CD14-positive monocyte (primary cell): ENCODE measurements around the gene SLC6A13. TPM values are rescaled to one million over a fixed set of nuclear protein-coding genes. Genes with fewer than 3 reads are reported as not detected.

Source experiments
- DNase-seq, 3 donors: peaks; one replicate each; pipeline ENCODE4 v3.0.0-alpha.2; 2011 to 2022
- H2AFZ ChIP-seq: 2 replicates; pipeline ENCODE4 v1.6.0; 2012; ENCODE audit warnings: mild to moderate bottlenecking, low read depth, low read length, inconsistent platforms; ENCODE audit not compliant: insufficient read depth, poor library complexity, severe bottlenecking
- H3K27ac ChIP-seq, 2 donors: 1 replicate in 1 of 2; 2 replicates in 1 of 2; pipeline ENCODE4 v1.5.1; 2012 to 2013; ENCODE audit warnings: low read length in 2 of 2, control low read depth in 1 of 2, inconsistent platforms in 1 of 2, low read depth in 1 of 2, mild to moderate bottlenecking in 1 of 2
- H3K27me3 ChIP-seq, 2 donors: one replicate each; pipeline versions ENCODE4 v1.6.0 to v1.6.1; 2011 to 2013; ENCODE audit warnings: low read length in 2 of 2; ENCODE audit not compliant: control insufficient read depth in 2 of 2, insufficient read depth in 2 of 2
- H3K36me3 ChIP-seq, 2 donors: replicated peaks in 1 of 2; 1 replicate in 1 of 2; 2 replicates in 1 of 2; pipeline versions ENCODE4 v1.5.1 to v1.6.1; 2012 to 2013; ENCODE audit warnings: low read length in 2 of 2, control low read depth in 1 of 2, inconsistent platforms in 1 of 2, mild to moderate bottlenecking in 1 of 2; ENCODE audit not compliant: insufficient read depth in 2 of 2, control insufficient read depth in 1 of 2
- H3K4me1 ChIP-seq, 2 donors: 1 replicate in 1 of 2; 2 replicates in 1 of 2; pipeline versions ENCODE4 v1.5.1 to v1.6.1; 2012 to 2013; ENCODE audit warnings: low read length in 2 of 2, control low read depth in 1 of 2, inconsistent platforms in 1 of 2, mild to moderate bottlenecking in 1 of 2, moderate library complexity in 1 of 2; ENCODE audit not compliant: insufficient read depth in 2 of 2, control insufficient read depth in 1 of 2
- H3K4me2 ChIP-seq: replicated peaks from 2 replicates; pipeline ENCODE3; 2012; ENCODE audit warnings: low read length, moderate library complexity, mild to moderate bottlenecking; ENCODE audit not compliant: poor library complexity, severe bottlenecking; ENCODE audit errors: extremely low read depth
- H3K4me3 ChIP-seq, 3 experiments: fragments of 200-600 bp in 1 of 3; sonication (generic) in 1 of 3; replicated peaks in 1 of 3; 1 replicate in 2 of 3; 2 replicates in 1 of 3; pipeline ENCODE4 v1.5.1; 2011 to 2013; ENCODE audit warnings: low read length in 3 of 3, mild to moderate bottlenecking in 3 of 3, control low read depth in 2 of 3, low read depth in 2 of 3, inconsistent platforms in 1 of 3, moderate library complexity in 1 of 3
- H3K79me2 ChIP-seq: 2 replicates; pipeline ENCODE4 v1.6.0; 2012; ENCODE audit warnings: mild to moderate bottlenecking, control low read depth, inconsistent platforms, low read length, moderate library complexity; ENCODE audit not compliant: insufficient read depth
- H3K9ac ChIP-seq: 2 replicates; pipeline ENCODE4 v1.6.0; 2017; ENCODE audit warnings: low read length, mild to moderate bottlenecking; ENCODE audit not compliant: insufficient read depth, poor library complexity, severe bottlenecking
- H3K9me3 ChIP-seq, 2 donors: replicated peaks in 1 of 2; 1 replicate in 1 of 2; 2 replicates in 1 of 2; pipeline versions ENCODE4 v1.5.1 to v1.6.1; 2012 to 2013; ENCODE audit warnings: low read length in 2 of 2, control low read depth in 1 of 2; ENCODE audit not compliant: control insufficient read depth in 1 of 2, insufficient read depth in 1 of 2
- H4K20me1 ChIP-seq: 2 replicates; pipeline ENCODE4 v1.6.0; 2012; ENCODE audit warnings: mild to moderate bottlenecking, low read length, control low read depth, moderate library complexity; ENCODE audit not compliant: insufficient read depth
- H3K27ac Mint-ChIP-seq, 7 donors: one replicate each; pipeline ENCODE4 v1.8.0; 2020; ENCODE audit warnings: mild to moderate bottlenecking in 7 of 7, mixed read lengths in 7 of 7, moderate library complexity in 6 of 7, inconsistent platforms in 2 of 7
- H3K27me3 Mint-ChIP-seq, 3 donors: one replicate each; pipeline ENCODE4 v1.8.0; 2021 to 2022; ENCODE audit warnings: low read depth in 3 of 3, mild to moderate bottlenecking in 3 of 3, mixed read lengths in 3 of 3, moderate library complexity in 3 of 3, inconsistent platforms in 1 of 3
- H3K36me3 Mint-ChIP-seq, 2 donors: one replicate each; pipeline ENCODE4 v1.8.0; 2020; ENCODE audit warnings: mixed read lengths in 2 of 2, inconsistent platforms in 1 of 2, mild to moderate bottlenecking in 1 of 2
- H3K4me1 Mint-ChIP-seq: one replicate; pipeline ENCODE4 v1.8.0; 2020; ENCODE audit warnings: mild to moderate bottlenecking, mixed read lengths
- H3K4me3 Mint-ChIP-seq, 2 donors: one replicate each; pipeline ENCODE4 v1.8.0; 2020; ENCODE audit warnings: mild to moderate bottlenecking in 2 of 2, mixed read lengths in 2 of 2, moderate library complexity in 1 of 2
- H3K9me3 Mint-ChIP-seq, 7 donors: one replicate each; pipeline ENCODE4 v1.8.0; 2020 to 2022; ENCODE audit warnings: mixed read lengths in 7 of 7, mild to moderate bottlenecking in 6 of 7, moderate library complexity in 6 of 7, inconsistent platforms in 2 of 7
- CTCF ChIP-seq: fragments of 200-600 bp; IDR thresholded peaks from one replicate; pipeline ENCODE4 v1.8.0; 2022; ENCODE audit warnings: antibody characterized with exemption, mild to moderate bottlenecking
- WGBS: methylation state at CpG from one replicate; pipeline ENCODE4 v1.1.5; 2013; ENCODE audit warnings: missing lambda C conversion rate; ENCODE audit not compliant: insufficient coverage; 5-methylcytosine and 5-hydroxymethylcytosine counted together
- intact Hi-C, 2 donors: fragments of 100-400 bp; cut with micrococcal nuclease; formaldehyde crosslinking; loops; one replicate each; pipeline versions ENCODE4 v1.15.0 to v1.15.1; 2023
- polyA plus RNA-seq, 3 donors: library from polyadenylated mRNA; depleted of rRNA in 1 of 3; unstranded in 2 of 3; stranded (reverse) in 1 of 3; fragments of 300-500 nt in 2 of 3; fragments of >200 nt in 1 of 3; fragmentation: Illumina TruSeq in 2 of 3; gene quantifications; 1 replicate in 2 of 3; 2 replicates in 1 of 3; pipeline ENCODE4 v1.2.3, GENCODE V29; 2012 to 2021

The SLC6A13 gene
- polyA plus RNA-seq, 3 donors: 0.13 TPM; not detected in 2

GRCh38 chr12:203074-203461, 59.6 kb downstream of the SLC6A13 start:
- Histone ChIP-seq H3K27ac (no peak overlapping the region), H3K27me3 (peaks cover 16 to 43% of the 10 kb centered on the region in 2 donors), H2AFZ (peak overlapping the region; percentile 29), H3K4me2 (peak overlapping the region; percentile 67), H3K4me3 (peak overlapping the region in 1 of 3 experiments; percentile 56), H3K36me3 (peaks cover 0 to 8% of the 10 kb centered on the region in 2 donors), H3K9me3 (peaks cover 0 to 9% of the 10 kb centered on the region in 2 donors), H3K4me1 (peaks cover 4 to 10% of the 10 kb centered on the region in 2 donors), H3K79me2 (no peaks in the 10 kb centered on the region), H3K9ac (peak overlapping the region; percentile 27), H4K20me1 (no peaks in the 10 kb centered on the region)
- Mint-ChIP-seq H3K27ac (no peak overlapping the region), H3K27me3 (peaks cover 46 to 64% (median 53%) of the 10 kb centered on the region in 3 donors), H3K9me3 (peaks cover 0 to 5% (median 2%) of the 10 kb centered on the region in 7 donors), H3K36me3 (peaks cover 22 to 54% of the 10 kb centered on the region in 2 donors), H3K4me1 (peaks cover 6% of the 10 kb centered on the region), H3K4me3 (peak overlapping the region in 1 of 2 donors; percentile 51)
- no peak for TF ChIP-seq CTCF
- intact Hi-C loops: no loop called here
- no peak for DNase-seq
- WGBS: 61% methylated on average over 13 of the region's 16 CpGs

DNA sequence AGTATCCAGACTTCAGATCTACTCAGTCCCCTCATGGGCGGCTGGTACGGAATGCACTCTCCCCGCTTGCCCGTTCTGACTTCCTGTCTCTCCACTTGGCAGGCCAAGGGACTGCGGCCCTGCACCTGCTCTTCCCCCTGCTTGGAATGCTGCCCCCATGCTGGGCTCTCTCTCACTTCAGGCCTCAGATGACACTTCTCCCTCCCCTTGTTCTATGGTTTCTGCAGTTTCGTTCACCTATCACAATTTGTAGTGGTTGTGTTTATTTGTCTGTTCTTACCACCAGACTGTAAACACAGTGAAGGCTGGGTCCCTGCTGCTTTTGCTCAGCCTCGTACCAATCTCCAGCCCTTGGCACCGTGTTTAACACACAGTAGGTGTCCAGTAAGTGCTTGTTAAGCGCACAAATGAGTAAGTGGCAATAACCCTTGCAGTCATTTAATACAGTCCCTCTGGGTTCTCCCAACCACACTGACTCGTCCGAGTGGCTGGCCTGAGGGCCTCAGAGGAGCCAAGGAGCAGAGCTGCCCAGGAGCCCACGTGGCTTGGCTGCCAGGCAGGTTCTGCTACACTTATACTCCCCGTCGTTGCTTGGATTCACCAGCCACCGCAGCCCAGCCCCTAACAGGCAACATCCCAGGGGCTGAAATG, 60.4 kb downstream of the SLC6A13 start:
- intact Hi-C loops: no loop called here
- 68% methylated on average over 14 of the region's 15 CpGs for WGBS
- no peak overlapping the region for H3K4me3 ChIP-seq
- Mint-ChIP-seq H3K4me3 (peak overlapping the region in 1 of 2 donors; percentile 72), H3K9me3 (peaks cover 0 to 5% (median 2%) of the 10 kb centered on the region in 7 donors), H3K27me3 (peaks cover 53 to 69% (median 53%) of the 10 kb centered on the region in 3 donors), H3K27ac (peak overlapping the region in 1 of 7 donors; percentile 2), H3K4me1 (peaks cover 6% of the 10 kb centered on the region), H3K36me3 (peaks cover 22 to 55% of the 10 kb centered on the region in 2 donors)
- no peak for TF ChIP-seq CTCF
- no peaks in the 10 kb centered on the region for H3K79me2 ChIP-seq
- peaks cover 0 to 8% of the 10 kb centered on the region in 2 donors for H3K36me3 ChIP-seq
- no peak overlapping the region for H3K4me2 ChIP-seq
- H3K4me1 ChIP-seq: peaks cover 4 to 10% of the 10 kb centered on the region in 2 donors
- no peaks in the 10 kb centered on the region for H4K20me1 ChIP-seq
- H3K27ac ChIP-seq: no peak overlapping the region
- peaks cover 16 to 43% of the 10 kb centered on the region in 2 donors for H3K27me3 ChIP-seq
- DNase-seq: no peak
- no peak overlapping the region for H2AFZ ChIP-seq
- H3K9me3 ChIP-seq: peaks cover 0 to 9% of the 10 kb centered on the region in 2 donors
- no peak overlapping the region for H3K9ac ChIP-seq
